Measurements from ENCODE around the gene SPA17.
A peak's percentile ranks its signal among the peaks of the same experiment; 100 is the strongest.

The SPA17 gene

DNA sequence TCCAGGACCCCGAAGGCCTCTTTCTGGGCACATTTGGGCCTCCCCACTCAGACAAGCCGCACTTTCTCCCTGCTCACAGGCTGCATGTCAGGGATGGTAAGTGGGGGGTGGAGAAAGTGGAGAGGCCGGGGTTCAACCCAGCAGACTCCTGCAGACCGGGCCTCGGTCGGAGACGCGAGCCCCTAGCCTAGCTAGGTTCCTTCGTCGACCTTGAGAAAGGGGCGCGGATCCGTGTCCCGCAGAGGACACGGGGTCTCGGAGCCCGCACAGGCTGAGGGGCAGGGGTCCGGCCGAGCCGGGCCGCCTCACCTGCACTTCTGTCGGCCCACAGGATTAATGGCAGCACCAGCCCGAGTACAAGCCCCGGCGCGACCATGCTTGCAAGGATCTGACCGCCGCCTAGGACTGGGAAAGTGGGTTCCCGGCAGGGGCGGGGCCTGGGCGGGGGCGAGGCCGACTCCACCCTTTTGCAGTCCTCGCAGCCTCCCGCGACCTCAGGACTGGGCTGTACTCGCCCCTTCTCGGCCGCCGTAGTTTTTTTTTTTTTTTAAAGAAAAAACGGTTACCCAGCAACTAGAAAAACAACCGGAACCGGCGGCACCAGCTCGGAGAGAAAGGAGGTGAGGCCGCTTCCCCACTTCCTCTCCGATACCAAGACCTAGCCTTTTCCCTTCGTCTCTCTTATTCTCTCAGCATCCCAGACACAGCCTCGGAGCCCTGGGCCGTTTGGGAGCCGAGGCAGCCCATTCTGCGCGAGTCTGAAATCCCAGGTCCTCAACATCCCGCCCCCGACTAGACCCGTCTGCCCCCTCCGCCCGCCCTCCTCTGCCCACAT is at the start of gene SPA17, which contains the start of gene SIAE:
SPA17 (plus strand) TSS at position 572 of the 835 bp plus-strand sequence. CDS start 1,361 bp downstream, outside the sequence.
SIAE (minus strand) TSS at position 407 of the 835 bp plus-strand sequence; CDS start at position 376, 31 bp downstream.
- DNase-seq, result peak; percentile 75 to 94 (median 86)

DNA sequence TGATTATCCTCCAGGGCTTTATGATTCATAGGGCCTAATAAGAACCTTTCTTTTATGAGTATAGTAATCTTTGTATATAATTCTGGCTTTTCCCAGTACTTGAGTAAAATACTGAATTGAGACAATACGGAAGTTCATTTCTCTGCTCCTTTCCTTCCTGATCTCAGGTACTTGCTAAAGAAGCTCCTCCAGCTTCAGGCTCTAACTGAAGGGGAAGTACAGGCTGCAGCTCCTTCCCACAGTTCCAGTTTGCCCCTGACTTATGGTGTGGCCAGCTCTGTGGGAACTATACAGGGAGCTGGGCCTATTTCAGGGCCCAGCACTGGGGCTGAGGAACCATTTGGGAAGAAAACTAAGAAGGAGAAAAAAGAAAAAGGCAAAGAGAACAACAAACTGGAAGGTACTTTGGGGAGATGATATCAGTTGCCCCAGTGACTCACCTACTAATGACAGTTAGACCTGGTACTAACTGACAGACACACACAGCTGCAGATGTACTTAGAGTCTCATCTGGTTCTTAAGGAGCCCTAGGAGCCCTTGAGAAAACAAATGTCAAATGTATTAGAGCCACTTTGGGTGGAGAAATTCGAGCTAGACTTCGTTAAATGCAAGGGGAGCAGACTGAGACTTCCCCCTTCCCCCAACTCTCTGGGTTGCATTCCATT is 48.1 kb upstream of the SPA17 start:
- DNase-seq, result no peak

GRCh38 chr11:124627546-124627945 is 46.2 kb upstream of the SPA17 start:
- DNase-seq, result no peak

DNA sequence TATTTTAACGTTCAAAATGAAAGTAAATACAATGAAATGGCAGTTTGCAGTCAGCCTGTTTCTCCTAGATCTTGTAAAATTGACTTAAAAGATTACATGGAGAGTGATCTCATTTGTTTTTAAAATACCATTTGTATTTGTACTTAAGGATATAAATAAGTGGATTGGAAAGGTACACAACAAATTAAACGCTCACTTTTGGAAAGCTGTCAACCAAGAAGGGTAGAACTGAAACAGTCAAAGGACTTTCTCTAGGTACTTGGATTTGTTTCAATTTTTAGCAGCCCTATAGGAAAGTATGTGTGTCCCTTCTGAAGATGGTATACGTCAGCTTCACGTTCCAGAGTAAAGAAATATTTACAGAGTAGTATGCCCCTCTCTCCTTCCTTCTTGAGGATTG is 43.7 kb upstream of the SPA17 start:
- DNase-seq, result no peak

- DNase-seq, result no peak
Measured at GRCh38 chr11:124633355-124633754, 40.3 kb upstream of the SPA17 start.

- DNase-seq, result no peak
Measured at GRCh38 chr11:124635932-124636331, 37.8 kb upstream of the SPA17 start.

DNA sequence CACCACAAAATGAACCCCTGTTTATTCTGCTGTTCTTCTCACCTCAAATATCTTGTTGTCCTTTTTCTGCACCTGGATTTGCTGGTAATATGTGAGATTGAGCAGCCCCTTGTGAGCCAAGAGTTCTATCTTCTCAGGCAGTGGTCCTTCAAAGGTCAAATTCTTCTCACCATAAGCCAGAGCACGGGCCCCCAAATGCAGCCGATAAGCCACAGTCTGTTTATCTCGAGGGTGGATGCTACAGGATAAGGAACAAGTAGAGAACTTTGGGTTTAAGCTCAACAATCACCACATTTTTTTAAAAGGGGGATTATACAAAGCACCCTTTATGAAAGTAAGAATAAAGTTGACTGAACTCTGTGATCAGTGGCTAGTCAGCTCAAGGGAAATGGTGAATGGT is 35.2 kb upstream of the SPA17 start:
- DNase-seq, result no peak

GRCh38 chr11:124639186-124639585 is 34.5 kb upstream of the SPA17 start:
- no peak for DNase-seq

DNA sequence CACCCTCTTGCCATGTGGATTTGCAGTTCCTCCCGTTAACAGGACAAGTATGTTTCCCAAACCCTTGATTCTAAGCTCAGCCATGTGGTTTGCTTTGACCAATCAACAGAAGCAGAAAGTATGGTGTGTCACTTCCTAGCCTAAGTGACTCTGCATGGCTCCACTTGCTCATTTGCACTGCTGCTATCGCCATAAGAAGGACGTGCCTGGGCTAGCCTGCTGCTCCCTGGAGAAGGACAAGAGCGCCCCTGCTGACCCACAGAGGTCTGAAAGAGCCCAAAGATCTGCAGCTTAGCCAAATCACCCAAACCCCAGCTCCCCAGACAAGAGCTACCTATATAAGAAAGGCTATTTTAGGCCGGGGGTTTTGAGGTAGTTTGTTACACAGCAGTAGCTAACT is 33.0 kb upstream of the SPA17 start:
- DNase-seq, result no peak

- no peak for DNase-seq
Measured at GRCh38 chr11:124642628-124643027, 31.1 kb upstream of the SPA17 start.

DNA sequence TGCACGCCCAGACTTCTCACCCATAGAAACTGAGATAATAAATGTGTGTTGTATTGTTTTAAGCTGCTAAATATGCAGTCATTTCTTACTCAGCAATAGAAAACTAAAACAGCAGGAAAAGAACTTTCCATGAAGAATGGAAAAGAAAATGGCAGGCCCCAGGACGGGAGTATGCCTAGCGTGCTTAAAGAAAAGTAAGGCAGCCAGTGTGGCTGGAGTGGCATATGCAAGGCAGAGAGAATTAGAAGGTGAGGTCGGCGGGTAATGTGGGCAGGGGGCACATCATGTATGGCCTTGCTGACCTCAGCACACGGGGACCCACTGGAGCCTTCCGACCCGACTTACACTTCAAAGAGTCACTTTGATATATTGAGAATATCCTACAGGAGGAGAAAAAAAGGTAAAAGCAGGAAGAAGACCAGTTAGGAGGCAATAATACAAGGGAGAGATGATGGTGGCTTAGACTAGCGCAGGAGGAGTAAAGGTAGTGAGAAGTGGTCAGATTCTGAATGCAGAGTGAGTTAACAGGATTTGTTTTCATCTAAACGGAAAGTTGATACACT is 30.6 kb upstream of the SPA17 start:
- no peak for DNase-seq

DNA sequence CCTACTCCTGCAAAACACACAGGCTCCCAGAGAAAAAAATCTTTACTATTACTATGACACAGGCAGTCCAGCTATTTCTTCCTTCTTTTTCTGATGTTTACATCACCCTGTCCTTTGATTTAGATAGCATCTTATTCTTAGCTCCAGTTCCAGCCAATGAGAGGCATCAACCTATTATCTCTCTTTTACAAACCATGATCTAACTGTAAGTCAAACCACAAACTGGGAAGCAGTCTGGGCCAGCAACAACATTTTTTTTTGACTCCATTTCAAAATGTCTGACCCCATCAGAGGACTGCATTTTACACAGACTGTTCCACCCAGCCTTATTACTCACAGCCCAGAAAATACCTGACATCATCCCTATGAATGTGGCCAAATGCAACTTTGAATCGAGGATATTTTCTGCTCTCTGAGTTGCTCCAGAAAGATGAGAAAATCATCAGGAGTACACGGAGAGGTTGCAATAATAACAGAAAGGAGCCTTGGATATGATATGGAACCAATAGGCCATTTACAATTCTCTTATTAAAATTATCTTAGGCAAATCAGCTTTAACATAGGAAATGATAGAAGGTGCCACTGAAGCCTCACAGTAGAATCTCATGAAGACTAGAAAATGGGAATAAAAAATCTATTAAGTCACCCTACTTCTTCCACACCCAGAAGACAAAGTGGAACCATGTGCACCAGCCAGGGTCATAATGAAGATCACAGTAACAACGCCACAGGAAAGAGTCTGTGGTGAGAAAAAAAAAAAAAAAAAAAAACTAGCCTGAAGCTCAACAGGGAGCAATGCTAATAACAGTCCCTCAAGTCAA is 29.9 kb upstream of the SPA17 start:
- no peak for DNase-seq

DNA sequence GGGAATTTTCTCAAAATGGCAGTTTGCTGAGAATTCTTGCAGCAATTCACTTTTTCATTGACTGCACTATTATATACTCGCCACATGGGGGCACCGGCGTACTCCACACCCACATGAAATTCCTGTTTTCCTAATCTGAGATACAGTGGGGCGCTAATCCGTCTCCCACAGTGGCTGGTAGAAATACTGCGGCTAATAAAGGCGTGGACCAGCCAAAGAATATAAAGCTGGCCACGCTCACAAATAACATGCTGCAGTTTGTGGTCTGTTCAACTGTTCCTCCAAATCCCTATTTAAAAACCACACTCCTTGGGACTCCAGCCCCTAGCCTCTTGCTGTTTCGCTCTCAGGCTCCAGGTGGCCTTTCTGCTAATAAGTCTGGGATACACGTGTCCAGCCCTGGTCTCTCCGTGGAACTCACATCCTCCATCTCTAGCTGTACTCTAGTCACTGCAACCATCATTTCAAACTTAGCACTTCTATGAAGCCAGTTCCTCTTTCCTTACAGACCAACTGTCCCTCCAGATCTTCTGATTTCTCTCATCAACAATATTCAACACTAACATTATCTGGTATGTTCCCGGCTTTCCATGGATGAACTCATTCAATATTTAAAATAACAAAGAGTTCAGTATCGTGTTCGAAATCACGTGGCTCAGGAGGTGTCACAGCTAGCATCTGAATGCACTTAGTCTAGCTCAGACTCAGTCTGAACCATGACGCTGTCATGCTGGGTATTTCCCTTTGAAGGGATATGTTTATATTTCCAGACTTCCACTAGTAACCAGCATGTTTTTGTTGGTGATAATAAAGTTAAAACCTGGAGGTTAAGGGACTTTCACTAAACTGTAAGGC is 29.1 kb upstream of the SPA17 start:
- peak in 3 of 6 experiments; percentile 6 to 47 (median 7) for DNase-seq

DNA sequence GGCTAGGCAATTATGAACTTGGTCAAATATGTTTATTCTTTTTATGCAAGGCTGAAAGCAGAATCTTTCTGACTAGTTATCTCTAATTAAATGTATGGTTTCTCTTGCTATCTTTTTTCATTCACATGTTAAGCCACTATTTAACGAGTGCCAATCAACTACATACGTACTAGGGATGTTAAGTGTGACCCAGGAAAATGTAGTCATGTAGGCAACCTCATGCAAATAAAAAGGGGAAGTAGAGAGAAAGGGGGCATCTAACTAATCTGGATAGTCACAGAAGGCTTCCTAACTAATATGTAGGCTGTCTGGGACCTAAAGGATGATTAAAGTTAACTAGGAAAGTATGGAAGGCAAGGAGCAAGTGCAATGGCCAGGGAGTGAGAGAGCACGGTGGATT is 27.6 kb upstream of the SPA17 start:
- DNase-seq, result no peak

GRCh38 chr11:124648610-124649009 is 25.1 kb upstream of the SPA17 start:
- no peak for DNase-seq

DNA sequence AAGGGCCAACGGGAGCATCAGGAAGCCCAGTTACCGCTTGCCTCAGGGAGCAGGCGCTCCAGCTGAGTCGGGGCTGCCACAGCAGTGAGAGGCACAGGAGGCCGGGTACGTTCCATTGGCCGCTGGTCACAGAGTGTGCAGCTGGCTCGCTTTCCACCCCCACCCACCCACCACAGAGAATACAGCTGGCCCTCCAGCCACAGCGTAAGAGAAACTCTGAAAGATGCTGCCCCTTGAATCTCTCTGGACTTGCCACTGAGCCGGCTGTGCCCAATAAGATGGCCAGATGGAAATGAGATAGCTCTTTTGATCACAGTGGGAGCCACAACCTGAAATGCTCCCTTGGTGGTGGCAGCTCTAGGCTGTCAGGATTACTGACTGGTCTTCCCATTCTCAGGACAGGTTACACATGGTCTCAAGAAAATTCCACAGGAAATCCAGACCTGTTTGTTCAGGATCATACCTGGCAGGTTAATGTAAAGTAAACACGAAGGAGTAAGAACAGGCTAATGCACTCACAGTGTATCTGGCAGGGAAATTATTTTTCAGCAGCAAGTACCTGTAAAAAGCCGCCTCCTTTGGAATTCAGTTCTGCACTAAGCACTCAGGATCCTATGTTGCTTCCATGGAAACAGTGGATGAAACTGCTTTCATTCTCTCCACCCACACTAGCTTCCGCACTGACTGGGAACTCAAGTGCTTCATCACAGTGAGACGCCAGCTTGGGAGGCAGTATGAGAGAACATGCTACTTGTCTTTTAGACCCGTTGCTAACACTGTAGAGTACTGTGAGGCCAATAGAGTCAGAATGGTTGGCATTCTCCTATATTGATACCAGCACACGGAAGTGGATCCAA is 16.7 kb upstream of the SPA17 start:
- no peak for DNase-seq

GRCh38 chr11:124657904-124658303 is 15.8 kb upstream of the SPA17 start:
- no peak for DNase-seq

- DNase-seq, result no peak
Measured at GRCh38 chr11:124658501-124658900, 15.2 kb upstream of the SPA17 start.

- no peak for DNase-seq
Measured at GRCh38 chr11:124658986-124659385, 14.7 kb upstream of the SPA17 start.

- DNase-seq, result no peak
Measured at GRCh38 chr11:124661553-124661952, 12.2 kb upstream of the SPA17 start.

- DNase-seq, result no peak
Measured at GRCh38 chr11:124662106-124662505, 11.6 kb upstream of the SPA17 start.
